Endothelial cell of umbilical vein (primary cell): ENCODE results near the gene ARL6IP4. TPM values are rescaled to one million over a fixed set of nuclear protein-coding genes. Genes with fewer than 3 reads are reported as not detected.

Experiments used
- BruUV-seq: library from RNA; stranded (reverse); fragments of 400-500 nt; replicated peaks from 2 replicates; lab custom pipeline; 2021; lab: Mats Ljungman, UMichigan
- CTCF ChIA-PET: fragments of 300-600, 350-600 bp; sonication (Branson Sonifier 250); formaldehyde crosslinking; loops from one replicate; lab custom pipeline; 2021; ENCODE audit warnings: antibody characterized with exemption, inconsistent platforms; lab: Charles Lee
- POLR2A ChIA-PET: fragments of 300-600, 350-600 bp; sonication (Branson Sonifier 250); formaldehyde crosslinking; loops from one replicate; lab custom pipeline; 2021; ENCODE audit warnings: antibody characterized with exemption, inconsistent platforms; lab: Charles Lee
- DNase-seq: peaks from one replicate; pipeline ENCODE4 v3.0.0-alpha.2; 2011; ENCODE audit warnings: low read depth, low spot score
- FAIRE-seq: peaks from 2 replicates; lab custom pipeline; 2011; peaks lifted over from hg19 to GRCh38; lab: Jason Lieb, UNC
- H2AFZ ChIP-seq: 2 replicates; pipeline ENCODE4 v1.6.0; 2012; ENCODE audit warnings: low read depth, low read length, control low read depth, inconsistent platforms
- H3K27ac ChIP-seq: 2 replicates; pipeline ENCODE4 v1.5.1; 2011; ENCODE audit warnings: low read depth, mild to moderate bottlenecking, control low read depth, low read length, moderate library complexity; ENCODE audit not compliant: insufficient read depth
- H3K27me3 ChIP-seq, 2 experiments: 2 replicates each; pipeline versions ENCODE4 v1.6.0 to v1.6.1; 2011; ENCODE audit warnings: low read length in 2 of 2, mixed read lengths in 1 of 2; ENCODE audit not compliant: control insufficient read depth in 2 of 2, insufficient read depth in 2 of 2
- H3K36me3 ChIP-seq, 2 experiments: 2 replicates in 1 of 2; 3 replicates in 1 of 2; pipeline ENCODE4 v1.5.1; 2011; ENCODE audit warnings: low read length in 2 of 2, mild to moderate bottlenecking in 1 of 2, moderate library complexity in 1 of 2; ENCODE audit not compliant: control insufficient read depth in 2 of 2, insufficient read depth in 2 of 2; ENCODE audit errors: extremely low read depth in 1 of 2
- H3K4me1 ChIP-seq: 3 replicates; pipeline ENCODE4 v1.5.1; 2011; ENCODE audit warnings: mild to moderate bottlenecking, low read length; ENCODE audit not compliant: control insufficient read depth, insufficient read depth; ENCODE audit errors: extremely low read depth
- H3K4me2 ChIP-seq: 2 replicates; pipeline ENCODE4 v1.6.1; 2011; ENCODE audit warnings: low read length, control low read depth, mixed read lengths; ENCODE audit not compliant: insufficient read depth
- H3K4me3 ChIP-seq, 3 experiments: fragments of 200-600 bp in 1 of 3; sonication (generic), shearing (Covaris generic) in 1 of 3; replicated peaks in 1 of 3; 2 replicates each; pipeline ENCODE4 v1.5.1; 2011 to 2016; ENCODE audit warnings: control low read depth in 3 of 3, low read length in 3 of 3, mild to moderate bottlenecking in 2 of 3, inconsistent platforms in 1 of 3, low read depth in 1 of 3, moderate library complexity in 1 of 3; ENCODE audit not compliant: insufficient read depth in 1 of 3
- H3K79me2 ChIP-seq: 2 replicates; pipeline ENCODE4 v1.6.0; 2012; ENCODE audit warnings: low read length, inconsistent platforms; ENCODE audit not compliant: control insufficient read depth, insufficient read depth
- H3K9ac ChIP-seq: replicated peaks from 2 replicates; pipeline ENCODE3; 2011; ENCODE audit warnings: low read length, control low read depth; ENCODE audit not compliant: insufficient read depth; ENCODE audit errors: extremely low read depth
- H3K9me1 ChIP-seq: replicated peaks from 3 replicates; pipeline ENCODE4 v1.6.0; 2011; ENCODE audit warnings: mild to moderate bottlenecking, low read length; ENCODE audit not compliant: control insufficient read depth, insufficient read depth; ENCODE audit errors: extremely low read depth
- H3K9me3 ChIP-seq: replicated peaks from 2 replicates; pipeline ENCODE4 v1.5.1; 2012; ENCODE audit warnings: low read length, inconsistent platforms; ENCODE audit not compliant: control insufficient read depth, insufficient read depth
- H4K20me1 ChIP-seq: replicated peaks from 2 replicates; pipeline ENCODE3; 2011; ENCODE audit warnings: mild to moderate bottlenecking, low read length; ENCODE audit not compliant: control insufficient read depth, insufficient read depth; ENCODE audit errors: extremely low read depth
- EZH2 ChIP-seq: IDR thresholded peaks from 2 replicates; pipeline ENCODE4 v1.6.1; 2012; ENCODE audit warnings: borderline replicate concordance, low read depth, mild to moderate bottlenecking, moderate library complexity, low read length, inconsistent platforms; ENCODE audit not compliant: severe bottlenecking
- FOS ChIP-seq: IDR thresholded peaks from 2 replicates; pipeline ENCODE4 v1.6.1; 2011; ENCODE audit warnings: mild to moderate bottlenecking, low read length, moderate library complexity, borderline replicate concordance; ENCODE audit not compliant: insufficient read depth
- GATA2 ChIP-seq: IDR thresholded peaks from 2 replicates; pipeline ENCODE4 v1.7.0; 2011; ENCODE audit warnings: low read depth, mild to moderate bottlenecking, moderate library complexity, mixed read lengths, low read length; ENCODE audit not compliant: insufficient read length, insufficient read depth
- JUN ChIP-seq: IDR thresholded peaks from 2 replicates; pipeline ENCODE4 v1.6.1; 2011; ENCODE audit warnings: borderline replicate concordance, low read depth; ENCODE audit not compliant: insufficient read length, insufficient read depth
- MYC ChIP-seq: IDR thresholded peaks from one replicate; pipeline ENCODE4 v1.6.1; 2011; ENCODE audit warnings: mild to moderate bottlenecking, low read depth, low read length
- POLR2A ChIP-seq: IDR thresholded peaks from 2 replicates; pipeline ENCODE4 v1.6.1; 2012; ENCODE audit warnings: low read depth, mild to moderate bottlenecking, control low read depth, low read length
- POLR2AphosphoS5 ChIP-seq: IDR thresholded peaks from 2 replicates; pipeline ENCODE4 v1.6.1; 2012; ENCODE audit warnings: low read depth, mild to moderate bottlenecking, control low read depth, low read length, moderate library complexity; ENCODE audit not compliant: insufficient read depth
- dilution Hi-C: fragments of 300-500 bp; cut with MboI; formaldehyde crosslinking; loops from one replicate; pipeline ENCODE4 v1.15.0; 2019; ENCODE audit warnings: low sequenced_read_pairs; ENCODE audit not compliant: extremely low pct_ligation_motif_present
- intact Hi-C: fragments of 100-400 bp; cut with micrococcal nuclease; formaldehyde crosslinking; loops from one replicate; pipeline ENCODE4 v1.10.0; 2022
- polyA plus RNA-seq, 4 experiments: library from polyadenylated mRNA; depleted of rRNA in 3 of 4; stranded (reverse) in 3 of 4; unstranded in 1 of 4; fragments of >200 nt; gene quantifications; 2 replicates each; pipeline versions ENCODE4 v1.2.1 to v1.2.3, GENCODE V29; 2011 to 2012; ENCODE audit warnings: missing spikeins in 1 of 4
- total RNA-seq: library from RNA; stranded (reverse); gene quantifications from 2 replicates; pipeline ENCODE4 v1.2.3, GENCODE V29; 2021
- TF ChIP-seq, protein P1 (sequence below), 2 donors: IDR thresholded peaks; 1 replicate in 1 of 2; 2 replicates in 1 of 2; pipeline ENCODE4 v1.5.1; 2011; ENCODE audit warnings: low read length in 2 of 2, mild to moderate bottlenecking in 2 of 2, moderate library complexity in 2 of 2, control low read depth in 1 of 2, inconsistent platforms in 1 of 2, low read depth in 1 of 2; ENCODE audit not compliant: insufficient read depth in 1 of 2; ENCODE audit errors: extremely low read depth in 1 of 2
- TF ChIP-seq, protein P2 (sequence below): IDR thresholded peaks from 2 replicates; pipeline ENCODE4 v1.6.1; 2011; ENCODE audit not compliant: insufficient read depth, insufficient read length

ARL6IP4 gene
- total and polyA plus RNA-seq, 2 donors (not counting 3 experiments of a cell fraction or from before 2014, with no cell fraction given) = 193 to 226 TPM

DNA sequence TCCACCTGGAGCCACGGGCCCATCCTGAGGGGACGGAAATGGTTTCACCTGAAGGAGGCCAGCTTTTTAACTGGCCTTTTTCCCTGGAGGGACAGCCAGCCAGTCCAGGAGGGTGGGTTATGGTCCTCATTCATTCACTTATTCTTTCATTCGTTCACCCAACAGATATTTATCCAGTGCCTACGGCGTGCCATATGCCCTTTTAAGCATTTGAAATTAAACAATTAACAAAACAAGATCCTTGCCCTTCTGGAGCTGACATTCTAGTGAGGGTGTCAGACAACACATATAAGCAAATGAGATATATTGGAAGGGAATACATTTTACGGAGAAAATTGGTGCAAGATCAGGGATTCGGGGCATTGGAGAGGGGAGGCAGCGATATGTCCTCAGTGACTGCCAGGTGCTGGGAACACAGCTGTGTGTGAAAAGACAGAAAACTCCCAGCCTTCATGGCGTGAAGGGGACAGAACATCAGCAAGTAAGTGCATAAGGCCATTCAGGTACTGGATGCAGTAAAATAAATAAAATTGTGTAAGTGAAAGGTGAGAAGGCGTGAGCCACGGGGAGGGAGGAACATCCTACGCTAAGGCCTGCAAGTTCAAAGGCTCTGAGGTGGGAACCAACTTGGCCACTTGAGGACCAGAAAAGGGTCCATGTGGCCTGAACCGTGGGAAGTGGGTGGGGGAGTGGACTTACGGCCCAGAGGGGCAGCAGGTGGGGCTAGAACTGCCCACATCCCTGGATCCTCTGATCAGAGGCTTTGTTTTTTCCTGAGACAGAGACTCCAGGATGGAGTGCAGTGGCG lies 13.5 kb upstream of the ARL6IP4 start:
- dilution Hi-C loops (no loop called here), intact Hi-C loops (loop anchor here (1.0 kb wide), 1 partner anchor 7 kb away; no protein-coding TSS in a partner anchor)
- H3K4me2 ChIP-seq = no peak overlapping the region
- H3K4me1 ChIP-seq = peaks cover 6% of the 10 kb centered on the region
- H3K36me3 ChIP-seq = no peaks in the 10 kb centered on the region
- no peak overlapping the region for H3K4me3 ChIP-seq
- POLR2A ChIA-PET = interaction anchor here (1.0 to 1.7 kb wide), 2 partner anchors 20 to 266 kb away, joined by 5 to 7 read pairs; partner anchors contain the start of genes MPHOSPH9 and MTRFR
- CTCF ChIA-PET = interaction anchor here (0.7 to 2.7 kb wide), 8 partner anchors 8 to 271 kb away, joined by 3 to 13 read pairs (median 4); partner anchors contain the start of gene OGFOD2
- BruUV-seq = no TSS peak
- no peaks in the 10 kb centered on the region for H3K27me3 ChIP-seq
- H3K9ac ChIP-seq = no peak overlapping the region
- no peak for DNase-seq
- H3K9me1 ChIP-seq = no peaks in the 10 kb centered on the region
- H3K9me3 ChIP-seq = no peaks in the 10 kb centered on the region
- H3K27ac ChIP-seq = no peak overlapping the region
- H2AFZ ChIP-seq = no peak overlapping the region
- TF ChIP-seq JUN (no peak), GATA2 (no peak), MYC (no peak), POLR2A (no peak), POLR2AphosphoS5 (no peak), EZH2 (no peak), FOS (no peak)
- TF ChIP-seq, protein P1, sequence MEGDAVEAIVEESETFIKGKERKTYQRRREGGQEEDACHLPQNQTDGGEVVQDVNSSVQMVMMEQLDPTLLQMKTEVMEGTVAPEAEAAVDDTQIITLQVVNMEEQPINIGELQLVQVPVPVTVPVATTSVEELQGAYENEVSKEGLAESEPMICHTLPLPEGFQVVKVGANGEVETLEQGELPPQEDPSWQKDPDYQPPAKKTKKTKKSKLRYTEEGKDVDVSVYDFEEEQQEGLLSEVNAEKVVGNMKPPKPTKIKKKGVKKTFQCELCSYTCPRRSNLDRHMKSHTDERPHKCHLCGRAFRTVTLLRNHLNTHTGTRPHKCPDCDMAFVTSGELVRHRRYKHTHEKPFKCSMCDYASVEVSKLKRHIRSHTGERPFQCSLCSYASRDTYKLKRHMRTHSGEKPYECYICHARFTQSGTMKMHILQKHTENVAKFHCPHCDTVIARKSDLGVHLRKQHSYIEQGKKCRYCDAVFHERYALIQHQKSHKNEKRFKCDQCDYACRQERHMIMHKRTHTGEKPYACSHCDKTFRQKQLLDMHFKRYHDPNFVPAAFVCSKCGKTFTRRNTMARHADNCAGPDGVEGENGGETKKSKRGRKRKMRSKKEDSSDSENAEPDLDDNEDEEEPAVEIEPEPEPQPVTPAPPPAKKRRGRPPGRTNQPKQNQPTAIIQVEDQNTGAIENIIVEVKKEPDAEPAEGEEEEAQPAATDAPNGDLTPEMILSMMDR (IDR thresholded peaks at IDR 0.05; ENCODE audit: extremely low read depth in 1 of 2, insufficient read depth in 1 of 2, low read depth in 1 of 2, low read length in 2 of 2) = no peak
- TF ChIP-seq, protein P2, sequence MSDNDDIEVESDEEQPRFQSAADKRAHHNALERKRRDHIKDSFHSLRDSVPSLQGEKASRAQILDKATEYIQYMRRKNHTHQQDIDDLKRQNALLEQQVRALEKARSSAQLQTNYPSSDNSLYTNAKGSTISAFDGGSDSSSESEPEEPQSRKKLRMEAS = no peak
- H4K20me1 ChIP-seq = no peaks in the 10 kb centered on the region
- no peaks in the 10 kb centered on the region for H3K79me2 ChIP-seq
- FAIRE-seq = no peak
